NCI-H2029 (cell line): ENCODE results near the gene TREML1.
A peak's percentile ranks its signal among the peaks of the same experiment; 100 is the strongest.

Source experiments
- DNase-seq: peaks from one replicate; lab custom pipeline; 2025; lab: John Stamatoyannopoulos, UW

The TREML1 gene

GRCh38 chr6:41147917-41148316 is 6.2 kb downstream of the TREML1 start:
- DNase-seq = no peak

GRCh38 chr6:41136911-41137310 is 17.2 kb downstream of the TREML1 start:
- DNase-seq = no peak

- no peak for DNase-seq
These were observed 18.9 kb downstream of the TREML1 start for GRCh38 chr6:41135062-41135832.

- DNase-seq = no peak
These were observed 21.9 kb downstream of the TREML1 start for GRCh38 chr6:41132254-41132653.

- DNase-seq = no peak
These were observed 28.9 kb downstream of the TREML1 start for GRCh38 chr6:41125282-41125681.

GRCh38 chr6:41122918-41123317 is 31.2 kb downstream of the TREML1 start:
- DNase-seq = peak; percentile 59

- DNase-seq = no peak
These were observed 31.8 kb downstream of the TREML1 start for GRCh38 chr6:41122373-41122772.

GRCh38 chr6:41120058-41120457 is 34.1 kb downstream of the TREML1 start:
- no peak for DNase-seq

- no peak for DNase-seq
These were observed 34.6 kb downstream of the TREML1 start for GRCh38 chr6:41119508-41119907.

- peak; percentile 22 for DNase-seq
These were observed 39.1 kb downstream of the TREML1 start for GRCh38 chr6:41115027-41115426.

GRCh38 chr6:41111017-41111416 is 43.1 kb downstream of the TREML1 start:
- no peak for DNase-seq

GRCh38 chr6:41103847-41104246 is 50.3 kb downstream of the TREML1 start:
- no peak for DNase-seq

- DNase-seq = no peak
These were observed 53.3 kb downstream of the TREML1 start for GRCh38 chr6:41100871-41101287.
